Large intestine (tissue), 3 donors: ENCODE data around the gene SLC8B1. TPM values are rescaled to one million over a fixed set of nuclear protein-coding genes. Genes with fewer than 3 reads are reported as not detected.

Experiments used
- DNase-seq, 2 donors: peaks; one replicate each; pipeline versions ENCODE4 v3.0.0 to v3.0.0-alpha.2; 2013
- H3K27ac ChIP-seq: one replicate; pipeline ENCODE4 v1.5.1; 2013; ENCODE audit warnings: low read length
- H3K27me3 ChIP-seq: 2 replicates; pipeline ENCODE4 v1.6.1; 2013; ENCODE audit warnings: low read length; ENCODE audit not compliant: control insufficient read depth, insufficient read depth
- H3K36me3 ChIP-seq: 2 replicates; pipeline ENCODE4 v1.6.1; 2013; ENCODE audit warnings: low read length; ENCODE audit not compliant: control insufficient read depth, insufficient read depth
- H3K4me1 ChIP-seq: one replicate; pipeline ENCODE4 v1.6.1; 2013; ENCODE audit warnings: low read length; ENCODE audit not compliant: control insufficient read depth, insufficient read depth
- H3K4me3 ChIP-seq: one replicate; pipeline ENCODE4 v1.5.1; 2013; ENCODE audit warnings: low read length
- H3K9me3 ChIP-seq: one replicate; pipeline ENCODE4 v1.6.1; 2013; ENCODE audit warnings: mild to moderate bottlenecking, low read depth, low read length, moderate library complexity; ENCODE audit not compliant: control insufficient read depth
- WGBS: methylation state at CpG from one replicate; pipeline ENCODE4 v1.1.5; 2013; ENCODE audit warnings: low lambda C conversion rate; ENCODE audit not compliant: insufficient coverage; 5-methylcytosine and 5-hydroxymethylcytosine counted together
- polyA plus RNA-seq: library from polyadenylated mRNA; unstranded; fragments of 120-200 nt; gene quantifications from one replicate; pipeline ENCODE4 v1.2.1, GENCODE V29; 2013

The SLC8B1 gene
- polyA plus RNA-seq, 1 donor, result 18.1 TPM

DNA sequence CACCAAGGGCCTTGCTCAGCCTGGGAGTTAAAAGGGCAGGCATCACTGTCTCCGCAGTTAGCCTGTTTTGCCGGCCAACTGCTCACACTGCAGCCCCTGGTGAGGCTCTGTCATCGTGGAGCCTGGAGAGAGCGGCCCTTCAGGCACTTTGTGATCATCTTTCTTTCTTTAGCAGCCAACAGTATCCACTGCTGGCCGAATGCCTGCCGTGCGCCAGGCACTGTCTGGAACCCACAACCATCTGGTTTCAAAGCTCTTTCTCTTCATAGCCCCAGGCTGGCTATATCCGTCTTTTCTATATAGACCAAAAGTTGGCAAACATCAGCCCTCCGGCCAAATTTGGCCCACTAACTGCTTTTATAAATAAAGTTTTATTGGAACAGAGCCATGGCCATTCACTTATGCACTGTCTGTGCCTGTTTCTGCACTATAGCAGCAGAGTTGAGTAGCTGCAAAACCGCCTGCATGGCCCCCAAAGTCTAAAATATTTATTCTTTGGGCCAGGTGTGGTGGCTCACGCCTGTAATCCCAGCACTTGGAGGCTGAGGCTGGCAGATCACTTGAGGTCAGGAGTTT, 29.5 kb downstream of the SLC8B1 start:
- no peaks in the 10 kb centered on the region for H3K9me3 ChIP-seq
- H3K36me3 ChIP-seq, result peaks cover 53% of the 10 kb centered on the region
- no CpG with 5 or more reads among the region's 11 CpGs for WGBS

DNA sequence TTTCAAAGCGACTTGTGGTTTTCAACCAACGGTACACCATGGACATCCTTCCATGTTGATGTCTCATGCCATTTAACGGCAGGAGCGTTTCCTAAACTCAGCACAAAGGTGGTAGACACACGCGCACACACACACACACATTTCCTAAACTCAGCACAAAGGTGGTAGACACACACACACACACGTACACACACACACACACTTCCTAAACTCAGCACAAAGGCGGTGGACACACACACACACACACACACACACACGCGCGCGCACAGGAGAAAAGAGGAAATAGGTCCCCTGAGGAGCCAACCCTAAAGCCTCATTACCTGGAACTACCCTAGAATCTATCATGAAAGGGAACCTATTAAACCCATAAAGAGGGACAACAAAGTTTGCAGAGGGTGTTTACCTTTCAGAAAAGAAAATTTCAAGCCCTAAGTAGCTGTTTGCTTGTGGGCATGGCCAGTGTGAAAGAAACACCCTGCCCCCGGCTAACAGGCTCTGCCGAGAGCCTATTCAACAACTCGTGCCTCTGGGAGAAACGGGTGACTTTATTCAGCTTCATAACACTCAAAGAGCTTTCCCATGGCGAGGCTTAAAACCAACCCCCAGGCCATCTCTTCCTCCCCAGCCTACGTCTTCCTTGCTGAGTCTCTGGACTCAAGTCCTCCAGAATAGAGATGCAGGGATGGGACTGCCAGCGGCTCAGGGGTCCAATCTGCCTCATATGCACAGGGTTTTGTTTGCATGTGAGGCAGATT, 31.8 kb downstream of the SLC8B1 start:
- Histone ChIP-seq H3K4me1 (peaks cover 16% of the 10 kb centered on the region), H3K27ac (no peak overlapping the region), H3K27me3 (no peaks in the 10 kb centered on the region), H3K4me3 (no peak overlapping the region), H3K36me3 (peaks cover 56% of the 10 kb centered on the region), H3K9me3 (no peaks in the 10 kb centered on the region)
- DNase-seq, result no peak
- WGBS, result no CpG with 5 or more reads among the region's 19 CpGs

More for the DNA sequence above, 29.5 kb downstream of the SLC8B1 start:
- Histone ChIP-seq H3K4me3 (no peak overlapping the region), H3K27ac (no peak overlapping the region), H3K4me1 (no peaks in the 10 kb centered on the region), H3K27me3 (no peaks in the 10 kb centered on the region)
- no peak for DNase-seq

DNA sequence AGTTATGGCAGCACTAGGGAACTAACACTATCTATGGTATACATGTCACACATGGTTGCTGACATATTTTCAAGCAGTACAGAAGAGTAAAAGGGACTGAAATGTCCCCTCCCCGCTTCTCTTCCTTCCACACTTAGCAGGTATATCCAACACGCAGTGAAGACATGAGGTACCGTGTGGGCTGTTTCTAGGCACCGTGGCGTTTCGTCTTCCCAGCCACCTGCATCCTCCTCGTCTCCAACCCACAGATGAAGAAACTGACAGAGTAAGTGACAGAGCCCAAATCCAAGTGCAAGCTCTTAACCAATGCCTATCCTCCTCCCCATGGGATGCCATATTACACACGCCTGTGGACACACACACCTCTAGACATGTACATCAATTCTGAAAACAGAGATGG, 32.4 kb downstream of the SLC8B1 start:
- Histone ChIP-seq H3K9me3 (no peaks in the 10 kb centered on the region), H3K4me1 (peaks cover 16% of the 10 kb centered on the region), H3K36me3 (peaks cover 57% of the 10 kb centered on the region), H3K27me3 (no peaks in the 10 kb centered on the region), H3K4me3 (no peak overlapping the region), H3K27ac (no peak overlapping the region)
- DNase-seq, result no peak
- no CpG with 5 or more reads among the region's 8 CpGs for WGBS

DNA sequence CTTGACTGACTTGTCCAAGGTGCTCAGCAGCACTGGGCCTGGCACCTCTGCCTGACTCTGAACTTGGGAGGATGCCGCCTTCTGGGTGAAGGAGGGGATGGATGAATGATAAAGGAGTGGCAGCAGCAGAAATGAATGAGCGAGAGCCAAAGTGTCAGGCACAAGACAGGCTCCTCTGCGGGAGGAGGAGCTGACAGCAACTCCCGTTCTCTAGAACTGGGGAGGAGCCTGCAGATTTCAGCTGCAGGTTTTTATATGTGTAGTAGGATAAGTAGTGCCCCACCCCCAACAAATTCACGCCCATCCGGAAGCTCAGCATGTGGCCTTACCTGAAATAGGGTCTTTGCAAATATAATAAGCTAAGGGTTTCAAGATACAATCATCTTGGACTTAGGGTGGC, 33.1 kb downstream of the SLC8B1 start:
- Histone ChIP-seq H3K36me3 (peaks cover 58% of the 10 kb centered on the region), H3K27me3 (no peaks in the 10 kb centered on the region), H3K9me3 (no peaks in the 10 kb centered on the region), H3K27ac (no peak overlapping the region), H3K4me3 (no peak overlapping the region), H3K4me1 (peaks cover 16% of the 10 kb centered on the region)
- DNase-seq, result no peak
- no CpG with 5 or more reads among the region's 6 CpGs for WGBS

DNA sequence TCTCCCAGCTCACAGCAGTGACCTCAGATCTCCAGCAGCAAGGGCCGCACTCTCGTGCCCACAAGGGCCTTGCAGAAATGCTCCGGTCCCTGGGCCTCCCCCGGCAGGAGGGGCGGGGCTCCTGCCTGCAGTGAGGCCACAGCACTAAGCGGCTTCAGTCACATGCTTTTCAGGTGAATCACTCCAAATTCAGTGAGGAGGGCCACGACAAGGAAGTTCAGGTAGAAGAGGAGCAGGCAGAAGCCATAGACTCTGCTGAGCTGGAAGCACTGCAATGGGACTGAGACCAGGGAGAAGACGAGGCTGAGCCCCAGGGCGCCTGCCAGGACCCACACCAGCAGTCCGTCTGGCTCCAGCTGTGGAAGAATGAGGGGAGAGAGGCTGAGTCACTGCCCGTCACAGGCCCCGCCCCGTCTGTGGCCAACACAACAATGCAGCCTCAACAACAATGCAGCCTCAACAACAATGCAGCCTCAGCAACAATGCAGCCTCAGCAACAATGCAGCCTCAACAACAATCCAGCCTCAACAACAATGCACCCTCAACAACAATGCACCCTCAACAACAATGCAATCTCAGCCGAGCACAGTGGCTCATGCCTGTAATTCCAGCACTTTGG, 35.2 kb downstream of the SLC8B1 start:
- DNase-seq, result peak; percentile 71 to 81
- Histone ChIP-seq H3K9me3 (no peaks in the 10 kb centered on the region), H3K4me3 (no peak overlapping the region), H3K27me3 (no peaks in the 10 kb centered on the region), H3K4me1 (peaks cover 16% of the 10 kb centered on the region), H3K36me3 (peaks cover 62% of the 10 kb centered on the region), H3K27ac (peak overlapping the region; percentile 45)
- WGBS, result no CpG with 5 or more reads among the region's 14 CpGs

DNA sequence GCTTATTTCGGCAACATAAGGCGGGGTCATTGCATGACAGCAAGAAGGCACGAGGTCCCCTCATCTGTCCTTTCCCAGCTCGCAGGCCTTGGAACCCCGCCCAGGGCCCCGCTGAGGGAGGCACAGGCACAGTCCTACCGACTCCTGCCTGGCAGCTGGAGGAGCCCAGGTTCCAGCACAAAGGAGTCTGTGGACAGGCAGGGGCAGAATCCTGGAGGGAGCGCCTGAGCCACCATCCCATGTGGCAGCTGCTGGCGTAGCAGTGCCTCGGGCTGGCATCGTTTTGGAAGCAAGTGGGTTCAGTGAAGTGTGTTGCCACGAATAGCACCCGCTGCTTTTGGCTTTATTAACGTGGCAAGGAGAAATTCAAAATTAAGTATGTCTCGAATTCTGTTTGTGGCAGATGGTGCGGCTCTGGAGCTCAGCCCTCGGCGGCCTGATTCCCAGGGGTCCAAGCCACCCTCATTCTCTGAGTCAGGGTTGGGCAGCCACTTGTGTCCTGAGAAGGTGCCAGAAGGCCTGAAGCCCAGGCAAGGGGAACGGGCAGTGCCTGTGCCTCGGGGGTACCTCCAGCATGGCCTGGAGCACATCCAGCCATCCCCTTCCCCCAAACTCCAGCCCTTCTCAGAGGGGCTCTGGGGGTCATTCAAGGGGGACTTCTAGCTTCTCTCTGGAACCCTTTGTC, 35.9 kb downstream of the SLC8B1 start:
- peak in 1 of 2 donors; percentile 31 for DNase-seq
- no peaks in the 10 kb centered on the region for H3K27me3 ChIP-seq
- H3K4me1 ChIP-seq, result peaks cover 16% of the 10 kb centered on the region
- H3K36me3 ChIP-seq, result peaks cover 60% of the 10 kb centered on the region
- peak overlapping the region; percentile 45 for H3K27ac ChIP-seq
- H3K4me3 ChIP-seq, result no peak overlapping the region
- WGBS, result no CpG with 5 or more reads among the region's 20 CpGs
- no peaks in the 10 kb centered on the region for H3K9me3 ChIP-seq

DNA sequence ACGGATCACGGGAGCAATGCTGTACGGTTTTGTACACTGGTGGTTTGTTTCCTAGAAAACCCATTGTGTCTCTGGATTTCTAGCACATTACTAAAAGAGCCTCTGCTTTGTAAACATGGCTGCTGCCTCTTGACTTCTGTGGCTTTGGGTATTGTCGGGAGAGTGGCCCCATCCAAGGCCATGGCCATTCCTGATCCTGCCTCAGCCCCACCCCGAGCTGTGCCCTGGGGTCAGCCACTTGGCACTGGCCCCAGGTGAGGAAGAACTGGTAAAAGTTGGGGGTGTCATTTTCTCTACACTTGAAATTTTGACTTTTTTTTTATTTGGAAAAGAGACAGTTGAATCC, 36.5 kb downstream of the SLC8B1 start:
- WGBS, result no CpG with 5 or more reads among the region's 5 CpGs
- Histone ChIP-seq H3K36me3 (peaks cover 59% of the 10 kb centered on the region), H3K9me3 (no peaks in the 10 kb centered on the region), H3K4me3 (no peak overlapping the region), H3K27me3 (no peaks in the 10 kb centered on the region), H3K27ac (no peak overlapping the region), H3K4me1 (peaks cover 16% of the 10 kb centered on the region)
- DNase-seq, result no peak

DNA sequence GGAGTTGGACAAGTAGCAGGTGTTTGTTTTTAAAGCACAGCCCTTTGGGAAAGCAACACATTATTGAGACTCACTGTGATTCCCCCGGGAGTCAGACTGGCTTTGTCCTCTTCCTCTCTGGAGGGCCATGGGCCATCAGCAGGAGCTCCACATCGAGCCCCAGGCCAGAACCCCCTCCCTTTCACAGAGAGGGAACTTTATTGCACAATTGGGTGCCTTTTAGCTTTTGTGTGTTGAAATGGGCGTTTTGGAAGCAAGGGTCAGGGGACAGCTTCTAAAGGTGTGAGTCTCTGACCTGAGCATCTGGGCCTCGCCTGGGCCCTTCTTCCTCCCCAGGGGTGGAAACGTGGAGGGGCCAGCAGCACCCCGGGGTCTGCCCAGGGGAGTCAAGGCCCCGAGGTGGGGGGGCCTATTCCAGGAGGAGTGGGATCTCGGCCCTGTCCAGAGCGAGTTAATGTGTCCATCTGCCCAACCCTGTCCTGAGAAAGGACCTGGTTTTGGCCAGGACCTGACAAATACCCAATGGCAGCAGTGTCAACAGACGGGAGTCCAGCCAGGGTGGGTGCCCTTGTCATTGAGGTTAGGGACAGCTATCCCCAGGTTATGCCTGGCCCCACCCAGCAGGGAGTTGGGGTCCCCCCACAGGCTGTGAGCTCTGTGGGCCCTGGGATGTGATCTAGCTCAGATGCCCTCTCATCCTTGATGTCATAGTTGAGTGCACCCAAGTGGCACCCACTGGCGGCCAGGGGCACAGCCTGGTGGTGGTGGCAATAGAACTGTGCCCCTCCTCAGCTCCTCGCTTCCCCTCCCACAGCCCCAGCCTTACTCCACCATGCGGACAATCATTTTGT, 37.1 kb downstream of the SLC8B1 start:
- H3K4me1 ChIP-seq, result peaks cover 16% of the 10 kb centered on the region
- H3K4me3 ChIP-seq, result no peak overlapping the region
- WGBS, result no CpG with 5 or more reads among the region's 13 CpGs
- H3K27me3 ChIP-seq, result no peaks in the 10 kb centered on the region
- no peak overlapping the region for H3K27ac ChIP-seq
- peaks cover 65% of the 10 kb centered on the region for H3K36me3 ChIP-seq
- H3K9me3 ChIP-seq, result no peaks in the 10 kb centered on the region
- DNase-seq, result no peak

DNA sequence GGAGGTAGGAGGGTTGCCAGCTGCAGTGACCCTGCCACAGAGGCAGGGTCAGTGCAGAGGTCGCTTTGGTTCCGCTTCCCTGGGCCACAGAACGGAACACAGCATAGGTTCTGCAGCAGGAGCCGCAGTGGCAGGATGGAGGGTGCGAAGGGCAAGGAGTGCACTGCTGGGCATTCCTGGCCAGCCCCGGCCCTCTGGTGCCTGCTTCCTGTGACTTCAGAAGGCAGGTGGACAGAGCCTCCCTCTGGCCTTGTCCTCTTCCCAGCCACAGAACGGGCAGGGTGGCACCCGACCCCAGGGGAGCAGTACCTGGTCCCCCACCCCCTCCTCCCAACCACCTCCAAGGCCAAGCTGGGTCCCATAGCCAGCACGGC, 37.7 kb downstream of the SLC8B1 start:
- no peaks in the 10 kb centered on the region for H3K9me3 ChIP-seq
- H3K27ac ChIP-seq, result no peak overlapping the region
- H3K4me3 ChIP-seq, result no peak overlapping the region
- H3K4me1 ChIP-seq, result peaks cover 16% of the 10 kb centered on the region
- DNase-seq, result no peak
- peaks cover 69% of the 10 kb centered on the region for H3K36me3 ChIP-seq
- WGBS, result no CpG with 5 or more reads among the region's 9 CpGs
- H3K27me3 ChIP-seq, result no peaks in the 10 kb centered on the region
